ENCODE results near the gene SPAG9.

Gene SPAG9

GRCh38 chr17:51044976-51045375 lies 75.7 kb downstream of the SPAG9 start:
- DNase-seq (ENCODE audit: low spot score), result no peak

- no peak for DNase-seq (ENCODE audit: low spot score)
Measured at GRCh38 chr17:51036084-51036483, 84.6 kb downstream of the SPAG9 start.

GRCh38 chr17:51035431-51035830 lies 85.2 kb downstream of the SPAG9 start:
- DNase-seq (ENCODE audit: low spot score), result no peak

GRCh38 chr17:51034800-51035199 lies 85.9 kb downstream of the SPAG9 start:
- DNase-seq (ENCODE audit: low spot score), result no peak

GRCh38 chr17:51032850-51033249 lies 87.8 kb downstream of the SPAG9 start:
- DNase-seq (ENCODE audit: low spot score), result no peak

- no peak for DNase-seq (ENCODE audit: low spot score)
Measured at GRCh38 chr17:51029568-51030463, 90.9 kb downstream of the SPAG9 start.

GRCh38 chr17:51029142-51029541 lies 91.5 kb downstream of the SPAG9 start:
- DNase-seq (ENCODE audit: low spot score), result no peak

GRCh38 chr17:51028176-51028863 lies 92.3 kb downstream of the SPAG9 start:
- no peak for DNase-seq (ENCODE audit: low spot score)

GRCh38 chr17:51018541-51018940 lies 102.1 kb downstream of the SPAG9 start:
- no peak for DNase-seq (ENCODE audit: low spot score)

GRCh38 chr17:51017270-51017669 lies 103.4 kb downstream of the SPAG9 start:
- no peak for DNase-seq (ENCODE audit: low spot score)

GRCh38 chr17:51016099-51016498 lies 104.6 kb downstream of the SPAG9 start:
- no peak for DNase-seq (ENCODE audit: low spot score)

GRCh38 chr17:51015145-51015558 lies 105.5 kb downstream of the SPAG9 start:
- no peak for DNase-seq (ENCODE audit: low spot score)

GRCh38 chr17:51014129-51014528 lies 106.5 kb downstream of the SPAG9 start:
- no peak for DNase-seq (ENCODE audit: low spot score)

GRCh38 chr17:51013322-51013721 lies 107.3 kb downstream of the SPAG9 start:
- DNase-seq (ENCODE audit: low spot score), result no peak

- DNase-seq (ENCODE audit: low spot score), result no peak
Measured at GRCh38 chr17:51012538-51012937, 108.1 kb downstream of the SPAG9 start.

GRCh38 chr17:51010173-51010675 lies 110.4 kb downstream of the SPAG9 start:
- no peak for DNase-seq (ENCODE audit: low spot score)

GRCh38 chr17:51006601-51007000 lies 114.1 kb downstream of the SPAG9 start:
- no peak for DNase-seq (ENCODE audit: low spot score)

- no peak for DNase-seq (ENCODE audit: low spot score)
Measured at GRCh38 chr17:51005768-51006167, 114.9 kb downstream of the SPAG9 start.

GRCh38 chr17:51004249-51004648 lies 116.4 kb downstream of the SPAG9 start:
- DNase-seq (ENCODE audit: low spot score), result no peak

- DNase-seq (ENCODE audit: low spot score), result no peak
Measured at GRCh38 chr17:51000835-51001638, 119.6 kb downstream of the SPAG9 start.

GRCh38 chr17:50995668-50996067 lies 125.0 kb downstream of the SPAG9 start:
- DNase-seq (ENCODE audit: low spot score), result no peak

GRCh38 chr17:50993544-50993943 lies 127.1 kb downstream of the SPAG9 start:
- no peak for DNase-seq (ENCODE audit: low spot score)

All from left forelimb (tissue), 1 donor.